HG03139 (cell line): ENCODE results near the gene PRXL2A.
"Not testable (repeated sequence)": the region's sequence is repeated elsewhere in the genome, so short reads cannot be mapped to it uniquely, and the experiment has no call there.

ENCODE experiments used
- ATAC-seq: cut with Tn5 transposase; IDR thresholded peaks from one replicate; pipeline ENCODE4 v1.9.1; 2021; ENCODE audit not compliant: unreplicated experiment

The PRXL2A gene

GRCh38 chr10:80408242-80409101, at the start of gene PRXL2A:
Gene PRXL2A (plus strand): TSS chr10:80408551. CDS start chr10:80420468, 11,917 bp downstream.
- peak; percentile 93 for ATAC-seq

GRCh38 chr10:80358925-80359324, 49.4 kb upstream of the PRXL2A start:
- ATAC-seq: not testable (repeated sequence)

GRCh38 chr10:80359644-80360043, 48.7 kb upstream of the PRXL2A start:
- ATAC-seq: no peak

- no peak for ATAC-seq
Observed at GRCh38 chr10:80365510-80365909, 42.8 kb upstream of the PRXL2A start.

- no peak for ATAC-seq
Observed at GRCh38 chr10:80371467-80371866, 36.9 kb upstream of the PRXL2A start.

- ATAC-seq: no peak
Observed at GRCh38 chr10:80372675-80373074, 35.7 kb upstream of the PRXL2A start.

GRCh38 chr10:80373502-80373901, 34.8 kb upstream of the PRXL2A start:
- no peak for ATAC-seq

- no peak for ATAC-seq
Observed at GRCh38 chr10:80379701-80380100, 28.6 kb upstream of the PRXL2A start.

- ATAC-seq: no peak
Observed at GRCh38 chr10:80380185-80380584, 28.2 kb upstream of the PRXL2A start.

GRCh38 chr10:80382989-80383388, 25.4 kb upstream of the PRXL2A start:
- no peak for ATAC-seq

GRCh38 chr10:80390740-80391139, 17.6 kb upstream of the PRXL2A start:
- ATAC-seq: no peak

GRCh38 chr10:80392250-80392649, 16.1 kb upstream of the PRXL2A start:
- no peak for ATAC-seq

- no peak for ATAC-seq
Observed at GRCh38 chr10:80394358-80394916, 13.9 kb upstream of the PRXL2A start.

- no peak for ATAC-seq
Observed at GRCh38 chr10:80397014-80397413, 11.3 kb upstream of the PRXL2A start.

- no peak for ATAC-seq
Observed at GRCh38 chr10:80400136-80400804, 8.1 kb upstream of the PRXL2A start.

GRCh38 chr10:80405035-80405434, 3.3 kb upstream of the PRXL2A start:
- no peak for ATAC-seq

- ATAC-seq: no peak
Observed at GRCh38 chr10:80405626-80406025, 2.7 kb upstream of the PRXL2A start.

- ATAC-seq: no peak
Observed at GRCh38 chr10:80406204-80406603, 2.1 kb upstream of the PRXL2A start.

GRCh38 chr10:80407812-80408241, 524 bp upstream of the PRXL2A start:
- peak; percentile 15 for ATAC-seq

- no peak for ATAC-seq
Observed at GRCh38 chr10:80409121-80409520, 770 bp downstream of the PRXL2A start.

GRCh38 chr10:80410122-80410521, 1.8 kb downstream of the PRXL2A start:
- ATAC-seq: no peak

- no peak for ATAC-seq
Observed at GRCh38 chr10:80410578-80411145, 2.3 kb downstream of the PRXL2A start.
